Natural killer cell (primary cell): Measurements from ENCODE around the gene VGLL4. TPM values are rescaled to one million over a fixed set of nuclear protein-coding genes. Genes with fewer than 3 reads are reported as not detected.

Experiments
- ATAC-seq, 3 donors: fragments of 150-1000 bp in 2 of 3; fragments of 200-7000 bp in 1 of 3; cut with Tn5 transposase; 1 replicate in 1 of 3; 2 replicates in 2 of 3; pipeline ENCODE4 v1.10.0; 2021; ENCODE audit warnings: mild to moderate bottlenecking in 2 of 3, moderate library complexity in 2 of 3
- DNase-seq, 2 donors: peaks; one replicate each; pipeline versions ENCODE4 v3.0.0 to v3.0.0-alpha.2; 2013 to 2021; ENCODE audit warnings: mixed read lengths in 1 of 2
- H3K27ac ChIP-seq: one replicate; pipeline ENCODE4 v1.5.1; 2013; ENCODE audit warnings: mild to moderate bottlenecking, low read length
- H3K27me3 ChIP-seq: one replicate; pipeline ENCODE4 v1.6.1; 2013; ENCODE audit warnings: low read length; ENCODE audit not compliant: control insufficient read depth, insufficient read depth
- H3K36me3 ChIP-seq: one replicate; pipeline ENCODE4 v1.6.1; 2013; ENCODE audit warnings: low read length; ENCODE audit not compliant: control insufficient read depth, insufficient read depth
- H3K4me1 ChIP-seq: one replicate; pipeline ENCODE4 v1.6.1; 2013; ENCODE audit warnings: low read length; ENCODE audit not compliant: control insufficient read depth, insufficient read depth
- H3K4me3 ChIP-seq: one replicate; pipeline ENCODE4 v1.5.1; 2013; ENCODE audit warnings: low read length
- H3K9me3 ChIP-seq: one replicate; pipeline ENCODE4 v1.6.1; 2013; ENCODE audit warnings: low read length; ENCODE audit not compliant: control insufficient read depth, insufficient read depth
- H3K27ac Mint-ChIP-seq, 2 donors: one replicate each; pipeline ENCODE4 v1.8.0; 2022; ENCODE audit warnings: mild to moderate bottlenecking in 2 of 2, mixed read lengths in 2 of 2, moderate library complexity in 1 of 2
- H3K27me3 Mint-ChIP-seq, 2 donors: one replicate each; pipeline ENCODE4 v1.8.0; 2022; ENCODE audit warnings: low read depth in 2 of 2, mixed read lengths in 2 of 2
- H3K36me3 Mint-ChIP-seq: one replicate; pipeline ENCODE4 v1.8.0; 2022; ENCODE audit warnings: mixed read lengths
- H3K4me1 Mint-ChIP-seq, 2 donors: one replicate each; pipeline ENCODE4 v1.8.0; 2022; ENCODE audit warnings: mixed read lengths in 2 of 2
- H3K4me3 Mint-ChIP-seq: one replicate; pipeline ENCODE4 v1.8.0; 2022; ENCODE audit warnings: mild to moderate bottlenecking, moderate library complexity, mixed read lengths
- H3K9me3 Mint-ChIP-seq, 2 donors: one replicate each; pipeline ENCODE4 v1.8.0; 2022; ENCODE audit warnings: mixed read lengths in 2 of 2
- CTCF ChIP-seq: fragments of 200-600 bp; IDR thresholded peaks from one replicate; pipeline ENCODE4 v1.8.0; 2022; ENCODE audit warnings: antibody characterized with exemption
- WGBS: methylation state at CpG from one replicate; pipeline ENCODE4 v1.1.7; 2013; ENCODE audit warnings: missing lambda C conversion rate; ENCODE audit not compliant: insufficient coverage; 5-methylcytosine and 5-hydroxymethylcytosine counted together
- intact Hi-C: fragments of 100-400 bp; cut with micrococcal nuclease; formaldehyde crosslinking; loops from one replicate; pipeline ENCODE4 v1.14.2; 2022
- total RNA-seq, 4 donors: library from RNA; stranded (reverse); fragments of 120-200 nt in 1 of 4; gene quantifications; one replicate each; pipeline versions ENCODE4 v1.2.3 to v1.2.4, GENCODE V29; 2013 to 2022

Gene VGLL4
- total RNA-seq, 3 donors from 2014 or later (not counting 1 experiment from before 2014, with no cell fraction given), result 29.5 to 42.8 (median 34.6) TPM

GRCh38 chr3:11522398-11522715, 121.4 kb downstream of the VGLL4 start:
- Histone ChIP-seq H3K9me3 (no peaks in the 10 kb centered on the region), H3K36me3 (no peaks in the 10 kb centered on the region), H3K4me3 (no peak overlapping the region), H3K27me3 (no peaks in the 10 kb centered on the region), H3K4me1 (no peaks in the 10 kb centered on the region), H3K27ac (no peak overlapping the region)
- Mint-ChIP-seq H3K27ac (no peak overlapping the region), H3K4me3 (no peak overlapping the region), H3K27me3 (no peaks in the 10 kb centered on the region), H3K36me3 (no peaks in the 10 kb centered on the region), H3K4me1 (peaks cover 5 to 17% of the 10 kb centered on the region in 2 donors), H3K9me3 (no peaks in the 10 kb centered on the region)
- DNase-seq (no peak), ATAC-seq (no peak)
- no peak for TF ChIP-seq CTCF
- 94% methylated on average over 5 of the region's 5 CpGs for WGBS
- intact Hi-C loops, result no loop called here

- Histone ChIP-seq H3K27ac (no peak overlapping the region), H3K9me3 (no peaks in the 10 kb centered on the region), H3K4me3 (no peak overlapping the region), H3K36me3 (no peaks in the 10 kb centered on the region), H3K27me3 (no peaks in the 10 kb centered on the region), H3K4me1 (no peaks in the 10 kb centered on the region)
- no peak for ATAC-seq
- Mint-ChIP-seq H3K27ac (no peak overlapping the region), H3K4me3 (no peak overlapping the region), H3K4me1 (peaks cover 5 to 17% of the 10 kb centered on the region in 2 donors), H3K9me3 (no peaks in the 10 kb centered on the region), H3K36me3 (no peaks in the 10 kb centered on the region), H3K27me3 (no peaks in the 10 kb centered on the region)
- intact Hi-C loops, result no loop called here
- no peak for TF ChIP-seq CTCF
- 97% methylated on average over 8 of the region's 8 CpGs for whole genome bisulfite sequencing
- no peak for DNase-seq
Observed at GRCh38 chr3:11521167-11521566, 122.5 kb downstream of the VGLL4 start.

GRCh38 chr3:11517601-11518000, 126.1 kb downstream of the VGLL4 start:
- Mint-ChIP-seq H3K9me3 (no peaks in the 10 kb centered on the region), H3K27ac (no peak overlapping the region)
- 97% methylated on average over 6 of the region's 6 CpGs for WGBS

More at GRCh38 chr3:11517601-11518000, 126.1 kb downstream of the VGLL4 start:
- Histone ChIP-seq H3K4me1 (no peaks in the 10 kb centered on the region), H3K4me3 (no peak overlapping the region), H3K9me3 (no peaks in the 10 kb centered on the region), H3K36me3 (no peaks in the 10 kb centered on the region), H3K27me3 (no peaks in the 10 kb centered on the region), H3K27ac (no peak overlapping the region)
- DNase-seq (no peak), ATAC-seq (no peak)
- H3K36me3 Mint-ChIP-seq, result no peaks in the 10 kb centered on the region
- intact Hi-C loops, result no loop called here
- no peak for TF ChIP-seq CTCF
- H3K4me3 Mint-ChIP-seq, result no peak overlapping the region
- H3K27me3 Mint-ChIP-seq, result no peaks in the 10 kb centered on the region
- H3K4me1 Mint-ChIP-seq, result peaks cover 19 to 32% of the 10 kb centered on the region in 2 donors
